K562 (cell line): Measurements from ENCODE around the gene KMT2A. TPM values are rescaled to one million over a fixed set of nuclear protein-coding genes. Genes with fewer than 3 reads are reported as not detected.

Experiments
- ATAC-seq: fragments of 200-7000 bp; cut with Tn5 transposase; 3 replicates; pipeline ENCODE4 v1.9.1; 2020; ENCODE audit warnings: moderate library complexity
- BruUV-seq: library from RNA; stranded (reverse); fragments of 400-500 nt; replicated peaks from 2 replicates; lab custom pipeline; 2021; lab: Mats Ljungman, UMichigan
- CTCF ChIA-PET: fragments of 300-600 bp; formaldehyde crosslinking; extraction: SDS; loops from one replicate; lab custom pipeline; 2021; ENCODE audit warnings: low intra/inter-chr PET ratio; lab: Yijun Ruan, JAX
- POLR2A ChIA-PET: fragments of 300-600, 350-650 bp; sonication (Branson Sonifier 250); formaldehyde crosslinking; extraction: SDS; loops from one replicate; lab custom pipeline; 2021; ENCODE audit warnings: antibody characterized with exemption, inconsistent platforms; lab: Yijun Ruan, JAX
- DNase-seq, 4 experiments: peaks; one replicate each; pipeline versions ENCODE4 v3.0.0 to v3.0.0-alpha.2; 2011 to 2018; ENCODE audit warnings: low spot score in 3 of 4, mixed read lengths in 3 of 4; ENCODE audit errors: extremely low read depth in 1 of 4
- FAIRE-seq: peaks from 2 replicates; lab custom pipeline; 2011; peaks lifted over from hg19 to GRCh38; lab: Jason Lieb, UNC
- H2AFZ ChIP-seq: 2 replicates; pipeline ENCODE4 v1.6.0; 2011; ENCODE audit warnings: low read depth, low read length, control low read depth, inconsistent platforms
- H3K27ac ChIP-seq: fragments of 200-600 bp; 3 replicates; pipeline ENCODE4 v1.8.0; 2011; ENCODE audit warnings: low read depth, mild to moderate bottlenecking, control low read depth, inconsistent platforms, low read length, moderate library complexity, mixed read lengths; ENCODE audit errors: extremely low read depth
- H3K27me3 ChIP-seq, 2 experiments: fragments of 300-600 bp in 1 of 2; 2 replicates in 1 of 2; 3 replicates in 1 of 2; pipeline versions ENCODE4 v1.6.0 to v1.8.0; 2011; ENCODE audit warnings: inconsistent platforms in 2 of 2, low read length in 2 of 2, mild to moderate bottlenecking in 1 of 2, mixed read lengths in 1 of 2, moderate library complexity in 1 of 2; ENCODE audit not compliant: control insufficient read depth in 2 of 2, insufficient read depth in 2 of 2
- H3K36me3 ChIP-seq: fragments of 300-600 bp; 3 replicates; pipeline ENCODE4 v1.8.0; 2011; ENCODE audit warnings: mild to moderate bottlenecking, low read length, inconsistent platforms; ENCODE audit not compliant: control insufficient read depth, insufficient read depth
- H3K4me1 ChIP-seq, 2 experiments: fragments of 200-600 bp in 1 of 2; replicated peaks in 1 of 2; 2 replicates in 1 of 2; 3 replicates in 1 of 2; pipeline versions ENCODE4 v1.5.1 to v1.8.0; 2011; ENCODE audit warnings: inconsistent platforms in 2 of 2, low read length in 2 of 2, mild to moderate bottlenecking in 1 of 2, mixed read lengths in 1 of 2, moderate library complexity in 1 of 2; ENCODE audit not compliant: control insufficient read depth in 2 of 2, insufficient read depth in 2 of 2
- H3K4me2 ChIP-seq: 2 replicates; pipeline ENCODE4 v1.6.1; 2011; ENCODE audit warnings: low read length, control low read depth, inconsistent platforms, mixed read lengths; ENCODE audit not compliant: insufficient read depth
- H3K4me3 ChIP-seq: fragments of 200-600 bp; sonication (generic), shearing (Covaris generic); 2 replicates; pipeline ENCODE4 v1.5.1; 2016; ENCODE audit warnings: control low read depth, inconsistent platforms
- H3K79me2 ChIP-seq: fragments of 200-600 bp; 3 replicates; pipeline ENCODE4 v1.8.0; 2011; ENCODE audit warnings: low read length, inconsistent platforms; ENCODE audit not compliant: control insufficient read depth, insufficient read depth
- H3K9ac ChIP-seq, 2 experiments: 2 replicates each; pipeline versions ENCODE4 v1.6.0 to v1.6.1; 2011; ENCODE audit warnings: low read depth in 2 of 2, low read length in 2 of 2, control low read depth in 1 of 2, inconsistent platforms in 1 of 2, mild to moderate bottlenecking in 1 of 2, mixed read lengths in 1 of 2; ENCODE audit not compliant: insufficient read depth in 1 of 2
- H3K9me1 ChIP-seq: one replicate; pipeline ENCODE4 v1.6.0; 2011; ENCODE audit warnings: inconsistent platforms, mild to moderate bottlenecking, low read length, moderate library complexity; ENCODE audit not compliant: control insufficient read depth, insufficient read depth
- H3K9me3 ChIP-seq: replicated peaks from 2 replicates; pipeline ENCODE4 v1.5.1; 2011; ENCODE audit warnings: low read depth, low read length, inconsistent platforms; ENCODE audit not compliant: control insufficient read depth, insufficient read depth
- H4K20me1 ChIP-seq: replicated peaks from 2 replicates; pipeline ENCODE4 v1.6.1; 2011; ENCODE audit warnings: low read length, inconsistent platforms, mixed read lengths; ENCODE audit not compliant: control insufficient read depth, insufficient read depth
- ASH1L ChIP-seq: fragments of 450-650 bp; IDR thresholded peaks from 2 replicates; pipeline ENCODE4 v1.6.1; 2018; ENCODE audit warnings: borderline replicate concordance, mild to moderate bottlenecking, low read depth; ENCODE audit not compliant: partially characterized antibody
- CBFA2T3 ChIP-seq: fragments of 450-650 bp; IDR thresholded peaks from 2 replicates; pipeline ENCODE4 v1.6.1; 2017
- KDM1A ChIP-seq, 2 experiments: fragments of 450-650 bp; IDR thresholded peaks; 2 replicates each; pipeline ENCODE4 v1.6.1; 2016; ENCODE audit warnings: mild to moderate bottlenecking in 2 of 2
- MCM3 ChIP-seq: fragments of 450-650 bp; IDR thresholded peaks from 2 replicates; pipeline ENCODE4 v1.6.1; 2016
- MCM5 ChIP-seq: fragments of 450-650 bp; IDR thresholded peaks from 2 replicates; pipeline ENCODE4 v1.6.1; 2016; ENCODE audit warnings: low read depth
- NCOA4 ChIP-seq: fragments of 450-650 bp; IDR thresholded peaks from 2 replicates; pipeline ENCODE4 v1.6.1; 2018; ENCODE audit warnings: mild to moderate bottlenecking; ENCODE audit not compliant: partially characterized antibody
- RCOR1 ChIP-seq, 2 experiments: IDR thresholded peaks; 2 replicates each; pipeline ENCODE4 v1.6.1; 2012; ENCODE audit warnings: low read depth in 2 of 2, low read length in 2 of 2, borderline replicate concordance in 1 of 2, improper control_type of control experiment in 1 of 2
- STAG1 ChIP-seq: sonication (generic); formaldehyde crosslinking; IDR thresholded peaks from 2 replicates; pipeline ENCODE4 v1.5.0; 2020; ENCODE audit warnings: missing genetic modification reagents, borderline replicate concordance
- TEAD1 ChIP-seq, 2 experiments: fragments of 450-650 bp in 1 of 2; sonication (generic) in 1 of 2; formaldehyde crosslinking; IDR thresholded peaks; 2 replicates each; pipeline versions ENCODE4 v1.4.0 to v1.8.0; 2020 to 2022; ENCODE audit warnings: mild to moderate bottlenecking in 2 of 2, missing genetic modification reagents in 1 of 2
- ZNF384 ChIP-seq: IDR thresholded peaks from 2 replicates; pipeline ENCODE4 v1.6.1; 2012; ENCODE audit warnings: low read depth, low read length, improper control_type of control experiment
- WGBS: fragments of 100-300 bp; shearing (Covaris generic); methylation state at CpG from one replicate; pipeline ENCODE4 v1.1.6; 2016; ENCODE audit warnings: low coverage, mixed read lengths; ENCODE audit not compliant: insufficient coverage; ENCODE audit errors: missing lambda C conversion rate; 5-methylcytosine and 5-hydroxymethylcytosine counted together
- in situ Hi-C: fragments of 300-500 bp; cut with MboI; formaldehyde crosslinking; loops from 4 replicates; pipeline ENCODE4 v1.15.0; 2018; ENCODE audit warnings: inconsistent platforms, mixed read lengths
- intact Hi-C: fragments of 100-400 bp; cut with micrococcal nuclease; formaldehyde crosslinking; loops from 2 replicates; pipeline ENCODE4 v1.14.2; 2022
- polyA plus RNA-seq, 8 experiments: library from polyadenylated mRNA; depleted of rRNA in 4 of 8; stranded (reverse) in 5 of 8; unstranded in 3 of 8; fragments of >200 nt; fragmentation: Nextera tagmentation in 2 of 8; fragmentation: Illumina TruSeq in 1 of 8; extraction: Ambion mirVana in 2 of 8; extraction: Trizol in 1 of 8; gene quantifications; 2 replicates each; pipeline versions ENCODE4 v1.2.1 to v1.2.3, GENCODE V29; 2011 to 2014; ENCODE audit warnings: inconsistent platforms in 1 of 8, missing spikeins in 1 of 8
- total RNA-seq, 7 experiments: library from RNA; depleted of rRNA in 6 of 7; stranded (reverse); fragments of >200 nt in 6 of 7; fragmentation: Illumina TruSeq in 2 of 7; extraction: Trizol in 2 of 7; gene quantifications; 2 replicates each; pipeline versions ENCODE4 v1.2.1 to v1.2.3, GENCODE V29; 2011 to 2021; ENCODE audit warnings: low replicate concordance in 1 of 7
- TF ChIP-seq, protein P1 (sequence below): fragments of 250-450 bp; sonication (Bioruptor Pico); IDR thresholded peaks from 2 replicates; pipeline ENCODE4 v1.8.0; 2022; ENCODE audit warnings: inconsistent platforms, mild to moderate bottlenecking, moderate library complexity, borderline replicate concordance
- TF ChIP-seq, protein P2 (sequence below): fragments of 150-350 bp; conservative IDR thresholded peaks from 2 replicates; pipeline ENCODE4 v1.6.1; 2014; ENCODE audit warnings: low read length
- TF ChIP-seq, protein P3 (sequence below): fragments of 250-450 bp; sonication (Bioruptor Pico); IDR thresholded peaks from 2 replicates; pipeline ENCODE4 v1.8.0; 2022; ENCODE audit warnings: moderate library complexity, mild to moderate bottlenecking, inconsistent platforms
- TF ChIP-seq, protein P4 (sequence below): fragments of 250-450 bp; sonication (Bioruptor Pico); IDR thresholded peaks from 2 replicates; pipeline ENCODE4 v1.5.0; 2021

Gene KMT2A
- total and polyA plus RNA-seq, 9 of the 15 experiments (the other 6 are each of a cell fraction or from before 2014, with no cell fraction given) = 9.6 to 59.9 (median 32.6) TPM

DNA sequence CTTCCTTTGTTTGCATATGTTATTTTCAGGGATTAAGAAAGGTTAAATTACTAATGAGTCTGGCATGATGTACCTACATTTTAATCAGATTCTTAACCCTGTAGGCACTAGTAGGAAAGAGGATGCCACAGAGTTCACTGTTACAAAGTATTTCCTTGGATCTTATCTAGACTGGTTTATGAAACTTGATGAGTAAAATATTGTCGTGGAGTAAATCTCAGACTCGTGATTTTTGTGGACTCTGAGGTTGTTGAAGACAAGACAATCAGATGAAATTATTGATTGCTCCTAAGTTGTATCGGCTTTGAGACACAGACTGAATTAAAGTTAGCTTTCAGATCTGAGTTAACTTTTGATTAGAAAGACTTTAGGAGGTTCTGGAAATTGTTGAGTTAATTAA lies 6.0 kb downstream of the KMT2A start:
- H3K9ac ChIP-seq = no peak overlapping the region
- 63% methylated on average over 3 of the region's 3 CpGs for WGBS
- H3K4me2 ChIP-seq = no peak overlapping the region
- no peak for DNase-seq
- H3K27me3 ChIP-seq = no peaks in the 10 kb centered on the region
- intact Hi-C loops = no loop called here
- H3K9me3 ChIP-seq = no peaks in the 10 kb centered on the region
- no peak for FAIRE-seq
- ChIA-PET CTCF (no interaction called here), POLR2A (interaction anchor here (1.6 kb wide), 1 partner anchor 10 kb away, joined by 3 read pairs; no protein-coding TSS in a partner anchor)
- BruUV-seq = no TSS peak
- peaks cover 78% of the 10 kb centered on the region for H3K36me3 ChIP-seq
- H3K27ac ChIP-seq = no peak overlapping the region
- no peak overlapping the region for H2AFZ ChIP-seq
- in situ Hi-C loops = no loop called here
- ATAC-seq = no peak
- peaks cover 4% of the 10 kb centered on the region for H3K9me1 ChIP-seq
- no peak overlapping the region for H3K4me3 ChIP-seq
- H3K79me2 ChIP-seq = peaks cover 100% of the 10 kb centered on the region
- H3K4me1 ChIP-seq = peaks cover 9 to 30% of the 10 kb centered on the region in 2 experiments; a peak in 4 of 5 replicates
- peaks cover 63% of the 10 kb centered on the region for H4K20me1 ChIP-seq
- TF ChIP-seq, protein P1, sequence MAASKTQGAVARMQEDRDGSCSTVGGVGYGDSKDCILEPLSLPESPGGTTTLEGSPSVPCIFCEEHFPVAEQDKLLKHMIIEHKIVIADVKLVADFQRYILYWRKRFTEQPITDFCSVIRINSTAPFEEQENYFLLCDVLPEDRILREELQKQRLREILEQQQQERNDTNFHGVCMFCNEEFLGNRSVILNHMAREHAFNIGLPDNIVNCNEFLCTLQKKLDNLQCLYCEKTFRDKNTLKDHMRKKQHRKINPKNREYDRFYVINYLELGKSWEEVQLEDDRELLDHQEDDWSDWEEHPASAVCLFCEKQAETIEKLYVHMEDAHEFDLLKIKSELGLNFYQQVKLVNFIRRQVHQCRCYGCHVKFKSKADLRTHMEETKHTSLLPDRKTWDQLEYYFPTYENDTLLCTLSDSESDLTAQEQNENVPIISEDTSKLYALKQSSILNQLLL (CRISPR knock-in tag) = no peak
- no peak for TF ChIP-seq STAG1 (CRISPR knock-in tag)
- no peak for TF ChIP-seq MCM5
- TF ChIP-seq, protein P2, sequence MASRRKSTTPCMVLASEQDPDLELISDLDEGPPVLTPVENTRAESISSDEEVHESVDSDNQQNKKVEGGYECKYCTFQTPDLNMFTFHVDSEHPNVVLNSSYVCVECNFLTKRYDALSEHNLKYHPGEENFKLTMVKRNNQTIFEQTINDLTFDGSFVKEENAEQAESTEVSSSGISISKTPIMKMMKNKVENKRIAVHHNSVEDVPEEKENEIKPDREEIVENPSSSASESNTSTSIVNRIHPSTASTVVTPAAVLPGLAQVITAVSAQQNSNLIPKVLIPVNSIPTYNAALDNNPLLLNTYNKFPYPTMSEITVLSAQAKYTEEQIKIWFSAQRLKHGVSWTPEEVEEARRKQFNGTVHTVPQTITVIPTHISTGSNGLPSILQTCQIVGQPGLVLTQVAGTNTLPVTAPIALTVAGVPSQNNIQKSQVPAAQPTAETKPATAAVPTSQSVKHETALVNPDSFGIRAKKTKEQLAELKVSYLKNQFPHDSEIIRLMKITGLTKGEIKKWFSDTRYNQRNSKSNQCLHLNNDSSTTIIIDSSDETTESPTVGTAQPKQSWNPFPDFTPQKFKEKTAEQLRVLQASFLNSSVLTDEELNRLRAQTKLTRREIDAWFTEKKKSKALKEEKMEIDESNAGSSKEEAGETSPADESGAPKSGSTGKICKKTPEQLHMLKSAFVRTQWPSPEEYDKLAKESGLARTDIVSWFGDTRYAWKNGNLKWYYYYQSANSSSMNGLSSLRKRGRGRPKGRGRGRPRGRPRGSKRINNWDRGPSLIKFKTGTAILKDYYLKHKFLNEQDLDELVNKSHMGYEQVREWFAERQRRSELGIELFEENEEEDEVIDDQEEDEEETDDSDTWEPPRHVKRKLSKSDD = no peak
- TF ChIP-seq, protein P3, sequence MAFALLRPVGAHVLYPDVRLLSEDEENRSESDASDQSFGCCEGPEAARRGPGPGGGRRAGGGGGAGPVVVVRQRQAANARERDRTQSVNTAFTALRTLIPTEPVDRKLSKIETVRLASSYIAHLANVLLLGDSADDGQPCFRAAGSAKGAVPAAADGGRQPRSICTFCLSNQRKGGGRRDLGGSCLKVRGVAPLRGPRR = no peak
- TF ChIP-seq MCM3 = no peak
- no peak for TF ChIP-seq ASH1L
- TF ChIP-seq CBFA2T3 = no peak
- TF ChIP-seq TEAD1 (CRISPR knock-in tag; IDR thresholded peaks at IDR 0.05) = no peak
- 0 out of 4 replicates have a peak, but pooled peaks of 1 of the 2 experiments have one; percentile 18 for TF ChIP-seq RCOR1 (IDR thresholded peaks at IDR 0.05; ENCODE audit: borderline replicate concordance in 1 of 2, low read depth in 2 of 2, low read length in 2 of 2)
- TF ChIP-seq KDM1A (IDR thresholded peaks at IDR 0.05) = peak; percentile 40; a peak in 1 of 4 replicates
- TF ChIP-seq ZNF384 = no peak
- TF ChIP-seq, protein P4, sequence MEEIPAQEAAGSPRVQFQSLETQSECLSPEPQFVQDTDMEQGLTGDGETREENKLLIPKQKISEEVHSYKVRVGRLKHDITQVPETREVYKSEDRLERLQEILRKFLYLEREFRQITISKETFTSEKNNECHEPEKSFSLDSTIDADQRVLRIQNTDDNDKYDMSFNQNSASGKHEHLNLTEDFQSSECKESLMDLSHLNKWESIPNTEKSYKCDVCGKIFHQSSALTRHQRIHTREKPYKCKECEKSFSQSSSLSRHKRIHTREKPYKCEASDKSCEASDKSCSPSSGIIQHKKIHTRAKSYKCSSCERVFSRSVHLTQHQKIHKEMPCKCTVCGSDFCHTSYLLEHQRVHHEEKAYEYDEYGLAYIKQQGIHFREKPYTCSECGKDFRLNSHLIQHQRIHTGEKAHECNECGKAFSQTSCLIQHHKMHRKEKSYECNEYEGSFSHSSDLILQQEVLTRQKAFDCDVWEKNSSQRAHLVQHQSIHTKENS (CRISPR knock-in tag) = no peak
- no peak for TF ChIP-seq NCOA4
